ENCODE measurements around the gene ALDH1L2.

- TF ChIP-seq, protein P1, sequence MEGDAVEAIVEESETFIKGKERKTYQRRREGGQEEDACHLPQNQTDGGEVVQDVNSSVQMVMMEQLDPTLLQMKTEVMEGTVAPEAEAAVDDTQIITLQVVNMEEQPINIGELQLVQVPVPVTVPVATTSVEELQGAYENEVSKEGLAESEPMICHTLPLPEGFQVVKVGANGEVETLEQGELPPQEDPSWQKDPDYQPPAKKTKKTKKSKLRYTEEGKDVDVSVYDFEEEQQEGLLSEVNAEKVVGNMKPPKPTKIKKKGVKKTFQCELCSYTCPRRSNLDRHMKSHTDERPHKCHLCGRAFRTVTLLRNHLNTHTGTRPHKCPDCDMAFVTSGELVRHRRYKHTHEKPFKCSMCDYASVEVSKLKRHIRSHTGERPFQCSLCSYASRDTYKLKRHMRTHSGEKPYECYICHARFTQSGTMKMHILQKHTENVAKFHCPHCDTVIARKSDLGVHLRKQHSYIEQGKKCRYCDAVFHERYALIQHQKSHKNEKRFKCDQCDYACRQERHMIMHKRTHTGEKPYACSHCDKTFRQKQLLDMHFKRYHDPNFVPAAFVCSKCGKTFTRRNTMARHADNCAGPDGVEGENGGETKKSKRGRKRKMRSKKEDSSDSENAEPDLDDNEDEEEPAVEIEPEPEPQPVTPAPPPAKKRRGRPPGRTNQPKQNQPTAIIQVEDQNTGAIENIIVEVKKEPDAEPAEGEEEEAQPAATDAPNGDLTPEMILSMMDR (IDR thresholded peaks at IDR 0.05), result no peak
- no peak for TF ChIP-seq POLR2A (IDR thresholded peaks at IDR 0.05)
Observed at GRCh38 chr12:105104762-105105161, 20.5 kb upstream of the ALDH1L2 start.
